Measurements from ENCODE around the gene MT1F.
A peak's percentile ranks its signal among the peaks of the same experiment; 100 is the strongest.

Gene MT1F

GRCh38 chr16:56689171-56689570 lies 31.4 kb downstream of the MT1F start:
- H3K27ac ChIP-seq = peak overlapping the region; percentile 37
- DNase-seq (ENCODE audit: low read depth, low spot score) = no peak

- H3K27ac ChIP-seq = no peak overlapping the region
- no peak for DNase-seq (ENCODE audit: low read depth, low spot score)
These were observed 32.8 kb downstream of the MT1F start for GRCh38 chr16:56690420-56691122.

DNA sequence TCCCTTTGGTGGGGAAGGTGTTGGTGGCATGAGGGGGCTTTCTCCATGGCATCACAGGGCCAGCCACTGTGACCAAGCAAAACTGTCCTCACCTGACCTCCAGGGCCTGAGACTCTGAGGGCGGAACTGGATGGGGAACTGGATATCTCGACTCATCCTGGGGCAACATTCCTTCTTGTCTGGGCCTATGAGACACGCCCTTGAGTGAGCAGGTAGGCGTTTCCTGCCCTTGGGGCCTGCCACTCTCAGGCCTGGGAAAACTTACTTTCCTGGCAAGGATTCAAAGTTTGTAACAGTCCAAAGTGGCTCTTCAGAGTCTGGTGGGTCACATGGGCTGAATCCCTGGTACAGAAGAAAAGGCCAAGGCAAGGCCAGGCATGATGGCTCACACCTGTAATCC lies 34.1 kb downstream of the MT1F start:
- H3K27ac ChIP-seq = peak overlapping the region; percentile 80
- DNase-seq (ENCODE audit: low read depth, low spot score) = peak; percentile 96

GRCh38 chr16:56695246-56695645 lies 37.5 kb downstream of the MT1F start:
- H3K27ac ChIP-seq = no peak overlapping the region
- no peak for DNase-seq (ENCODE audit: low read depth, low spot score)

DNA sequence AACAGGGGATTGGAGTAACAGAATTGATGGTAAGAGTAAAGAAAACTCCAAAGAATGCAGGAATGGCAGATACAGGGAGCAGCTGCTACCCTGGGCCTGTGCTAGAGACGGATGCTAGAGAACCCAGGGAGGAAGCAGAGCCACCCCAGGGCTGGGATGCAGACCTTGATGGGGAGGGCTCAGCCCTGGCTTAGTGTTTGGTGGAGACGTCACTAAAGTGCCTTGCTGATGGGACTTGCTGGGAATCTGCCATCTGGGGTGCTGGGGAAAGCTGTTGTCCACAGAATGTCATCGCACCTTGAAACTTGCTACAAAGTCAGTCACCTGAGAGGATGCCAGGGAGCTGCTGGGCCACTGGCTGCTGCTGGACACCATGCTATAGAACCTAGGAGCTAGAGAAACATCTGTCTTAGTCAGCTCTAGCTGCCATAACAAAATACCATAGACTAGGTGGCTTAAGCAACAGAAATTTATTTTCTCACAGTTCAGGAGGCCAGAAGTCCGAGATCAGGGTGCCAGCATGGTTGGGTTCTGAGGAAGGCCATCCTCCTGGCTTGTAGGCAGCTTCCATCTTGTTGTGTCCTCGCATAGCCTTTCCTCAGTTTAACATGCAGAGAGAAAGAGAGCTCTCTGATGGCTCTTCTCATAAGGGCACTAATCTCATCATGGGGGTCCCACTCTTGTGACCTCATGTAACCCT lies 39.8 kb downstream of the MT1F start:
- no peak for DNase-seq (ENCODE audit: low read depth, low spot score)
- no peak overlapping the region for H3K27ac ChIP-seq

DNA sequence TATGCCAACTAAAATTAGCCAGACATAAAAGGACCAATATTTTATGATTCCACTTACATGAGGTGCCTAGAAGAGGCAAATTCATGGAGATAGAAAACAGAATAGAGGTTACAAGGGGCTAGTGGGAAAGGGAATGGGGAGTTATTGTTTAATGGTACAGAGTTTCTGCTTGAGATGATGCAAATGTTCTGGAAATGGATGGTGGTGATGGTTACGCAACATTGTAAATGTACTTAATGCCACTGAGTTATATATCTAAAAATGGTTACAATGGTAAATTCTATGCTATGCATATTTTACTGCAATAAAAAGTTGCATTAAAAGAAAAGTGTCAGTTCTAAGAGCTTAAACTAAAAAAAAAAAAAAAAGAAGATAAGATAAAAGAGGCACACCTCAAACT lies 42.4 kb downstream of the MT1F start:
- no peak for DNase-seq (ENCODE audit: low read depth, low spot score)
- no peak overlapping the region for H3K27ac ChIP-seq

GRCh38 chr16:56700631-56701030 lies 42.9 kb downstream of the MT1F start:
- no peak for DNase-seq (ENCODE audit: low read depth, low spot score)
- no peak overlapping the region for H3K27ac ChIP-seq

DNA sequence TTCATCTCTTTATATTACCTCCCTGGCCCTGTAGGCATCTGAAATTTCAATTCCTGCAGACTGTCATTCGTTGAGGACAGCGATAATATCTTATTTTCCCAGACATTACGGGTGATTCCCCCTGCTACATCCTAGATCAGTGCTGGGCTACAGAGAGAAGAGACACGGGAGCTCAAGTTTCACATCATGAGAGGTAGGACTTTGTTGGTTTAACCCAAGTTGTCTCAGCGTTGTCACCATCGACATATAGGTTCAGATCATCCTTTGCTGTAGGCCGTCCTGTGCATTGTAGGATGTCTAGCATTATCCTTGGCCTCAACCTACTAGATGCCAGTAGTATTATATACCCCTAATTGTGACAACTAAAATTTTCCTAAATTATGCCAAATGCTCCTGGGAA lies 43.8 kb downstream of the MT1F start:
- no peak overlapping the region for H3K27ac ChIP-seq
- no peak for DNase-seq (ENCODE audit: low read depth, low spot score)

GRCh38 chr16:56702836-56703235 lies 45.1 kb downstream of the MT1F start:
- no peak for DNase-seq (ENCODE audit: low read depth, low spot score)
- H3K27ac ChIP-seq = no peak overlapping the region

All from epithelial cell of prostate (primary cell).